Natural killer cell (primary cell): ENCODE results near the gene RPL3. TPM values are rescaled to one million over a fixed set of nuclear protein-coding genes. Genes with fewer than 3 reads are reported as not detected.

Source experiments
- ATAC-seq, 3 donors: fragments of 150-1000 bp in 2 of 3; fragments of 200-7000 bp in 1 of 3; cut with Tn5 transposase; 1 replicate in 1 of 3; 2 replicates in 2 of 3; pipeline ENCODE4 v1.10.0; 2021; ENCODE audit warnings: mild to moderate bottlenecking in 2 of 3, moderate library complexity in 2 of 3
- DNase-seq, 2 donors: peaks; one replicate each; pipeline versions ENCODE4 v3.0.0 to v3.0.0-alpha.2; 2013 to 2021; ENCODE audit warnings: mixed read lengths in 1 of 2
- H3K27ac ChIP-seq: one replicate; pipeline ENCODE4 v1.5.1; 2013; ENCODE audit warnings: mild to moderate bottlenecking, low read length
- H3K27me3 ChIP-seq: one replicate; pipeline ENCODE4 v1.6.1; 2013; ENCODE audit warnings: low read length; ENCODE audit not compliant: control insufficient read depth, insufficient read depth
- H3K36me3 ChIP-seq: one replicate; pipeline ENCODE4 v1.6.1; 2013; ENCODE audit warnings: low read length; ENCODE audit not compliant: control insufficient read depth, insufficient read depth
- H3K4me1 ChIP-seq: one replicate; pipeline ENCODE4 v1.6.1; 2013; ENCODE audit warnings: low read length; ENCODE audit not compliant: control insufficient read depth, insufficient read depth
- H3K4me3 ChIP-seq: one replicate; pipeline ENCODE4 v1.5.1; 2013; ENCODE audit warnings: low read length
- H3K9me3 ChIP-seq: one replicate; pipeline ENCODE4 v1.6.1; 2013; ENCODE audit warnings: low read length; ENCODE audit not compliant: control insufficient read depth, insufficient read depth
- H3K27ac Mint-ChIP-seq, 2 donors: one replicate each; pipeline ENCODE4 v1.8.0; 2022; ENCODE audit warnings: mild to moderate bottlenecking in 2 of 2, mixed read lengths in 2 of 2, moderate library complexity in 1 of 2
- H3K27me3 Mint-ChIP-seq, 2 donors: one replicate each; pipeline ENCODE4 v1.8.0; 2022; ENCODE audit warnings: low read depth in 2 of 2, mixed read lengths in 2 of 2
- H3K36me3 Mint-ChIP-seq: one replicate; pipeline ENCODE4 v1.8.0; 2022; ENCODE audit warnings: mixed read lengths
- H3K4me1 Mint-ChIP-seq, 2 donors: one replicate each; pipeline ENCODE4 v1.8.0; 2022; ENCODE audit warnings: mixed read lengths in 2 of 2
- H3K4me3 Mint-ChIP-seq: one replicate; pipeline ENCODE4 v1.8.0; 2022; ENCODE audit warnings: mild to moderate bottlenecking, moderate library complexity, mixed read lengths
- H3K9me3 Mint-ChIP-seq, 2 donors: one replicate each; pipeline ENCODE4 v1.8.0; 2022; ENCODE audit warnings: mixed read lengths in 2 of 2
- WGBS: methylation state at CpG from one replicate; pipeline ENCODE4 v1.1.7; 2013; ENCODE audit warnings: missing lambda C conversion rate; ENCODE audit not compliant: insufficient coverage; 5-methylcytosine and 5-hydroxymethylcytosine counted together
- intact Hi-C: fragments of 100-400 bp; cut with micrococcal nuclease; formaldehyde crosslinking; loops from one replicate; pipeline ENCODE4 v1.14.2; 2022
- total RNA-seq, 4 donors: library from RNA; stranded (reverse); fragments of 120-200 nt in 1 of 4; gene quantifications; one replicate each; pipeline versions ENCODE4 v1.2.3 to v1.2.4, GENCODE V29; 2013 to 2022
- TF ChIP-seq, protein P1 (sequence below): fragments of 200-600 bp; IDR thresholded peaks from one replicate; pipeline ENCODE4 v1.8.0; 2022; ENCODE audit warnings: antibody characterized with exemption

The RPL3 gene
- total RNA-seq, 3 donors from 2014 or later (not counting 1 experiment from before 2014, with no cell fraction given), result 1,534 to 1,757 (median 1,614) TPM

DNA sequence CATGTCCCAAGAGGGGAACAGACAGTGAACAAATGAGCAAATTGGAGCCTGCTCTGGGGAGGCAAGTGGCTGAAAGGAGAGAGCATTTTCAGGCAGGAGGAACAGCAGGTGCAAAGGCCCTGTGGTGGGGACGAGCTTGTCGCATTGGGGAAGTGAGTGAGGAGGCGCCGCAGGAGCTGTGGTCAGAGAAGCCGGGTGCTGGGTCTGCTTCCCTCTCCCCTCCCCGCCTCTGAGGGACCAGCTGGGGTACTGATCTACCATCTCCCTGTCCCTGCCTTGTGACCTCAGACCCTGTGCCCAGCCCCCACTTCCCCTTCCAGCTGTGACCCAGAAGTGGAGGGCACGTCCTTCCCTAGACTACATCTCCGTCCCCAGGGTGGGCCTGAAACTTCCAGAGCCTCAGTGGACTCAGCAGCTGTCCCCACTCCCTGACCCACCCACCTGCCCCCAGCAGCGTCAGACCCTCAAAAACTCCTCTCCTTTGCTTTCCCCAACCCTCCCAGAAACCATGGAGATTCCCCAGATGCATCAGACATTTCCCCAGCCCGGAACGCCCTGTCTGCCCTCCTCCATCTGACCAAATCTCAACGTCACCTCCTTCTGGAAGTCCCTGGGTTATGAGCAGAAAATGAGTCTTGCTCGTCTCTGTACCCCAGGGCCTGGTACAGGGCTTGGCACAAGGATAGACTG, 54.9 kb downstream of the RPL3 start:
- Histone ChIP-seq H3K4me1 (no peaks in the 10 kb centered on the region), H3K27ac (no peak overlapping the region), H3K27me3 (no peaks in the 10 kb centered on the region), H3K36me3 (no peaks in the 10 kb centered on the region), H3K4me3 (no peak overlapping the region), H3K9me3 (peaks cover 11% of the 10 kb centered on the region)
- Mint-ChIP-seq H3K4me3 (no peak overlapping the region), H3K27ac (no peak overlapping the region), H3K9me3 (no peaks in the 10 kb centered on the region), H3K36me3 (no peaks in the 10 kb centered on the region), H3K4me1 (no peaks in the 10 kb centered on the region), H3K27me3 (peaks cover 7 to 8% of the 10 kb centered on the region in 2 donors)
- 42% methylated on average over 13 of the region's 13 CpGs for WGBS
- TF ChIP-seq, protein P1, sequence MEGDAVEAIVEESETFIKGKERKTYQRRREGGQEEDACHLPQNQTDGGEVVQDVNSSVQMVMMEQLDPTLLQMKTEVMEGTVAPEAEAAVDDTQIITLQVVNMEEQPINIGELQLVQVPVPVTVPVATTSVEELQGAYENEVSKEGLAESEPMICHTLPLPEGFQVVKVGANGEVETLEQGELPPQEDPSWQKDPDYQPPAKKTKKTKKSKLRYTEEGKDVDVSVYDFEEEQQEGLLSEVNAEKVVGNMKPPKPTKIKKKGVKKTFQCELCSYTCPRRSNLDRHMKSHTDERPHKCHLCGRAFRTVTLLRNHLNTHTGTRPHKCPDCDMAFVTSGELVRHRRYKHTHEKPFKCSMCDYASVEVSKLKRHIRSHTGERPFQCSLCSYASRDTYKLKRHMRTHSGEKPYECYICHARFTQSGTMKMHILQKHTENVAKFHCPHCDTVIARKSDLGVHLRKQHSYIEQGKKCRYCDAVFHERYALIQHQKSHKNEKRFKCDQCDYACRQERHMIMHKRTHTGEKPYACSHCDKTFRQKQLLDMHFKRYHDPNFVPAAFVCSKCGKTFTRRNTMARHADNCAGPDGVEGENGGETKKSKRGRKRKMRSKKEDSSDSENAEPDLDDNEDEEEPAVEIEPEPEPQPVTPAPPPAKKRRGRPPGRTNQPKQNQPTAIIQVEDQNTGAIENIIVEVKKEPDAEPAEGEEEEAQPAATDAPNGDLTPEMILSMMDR, result no peak
- DNase-seq (no peak), ATAC-seq (no peak)
- intact Hi-C loops, result no loop called here

DNA sequence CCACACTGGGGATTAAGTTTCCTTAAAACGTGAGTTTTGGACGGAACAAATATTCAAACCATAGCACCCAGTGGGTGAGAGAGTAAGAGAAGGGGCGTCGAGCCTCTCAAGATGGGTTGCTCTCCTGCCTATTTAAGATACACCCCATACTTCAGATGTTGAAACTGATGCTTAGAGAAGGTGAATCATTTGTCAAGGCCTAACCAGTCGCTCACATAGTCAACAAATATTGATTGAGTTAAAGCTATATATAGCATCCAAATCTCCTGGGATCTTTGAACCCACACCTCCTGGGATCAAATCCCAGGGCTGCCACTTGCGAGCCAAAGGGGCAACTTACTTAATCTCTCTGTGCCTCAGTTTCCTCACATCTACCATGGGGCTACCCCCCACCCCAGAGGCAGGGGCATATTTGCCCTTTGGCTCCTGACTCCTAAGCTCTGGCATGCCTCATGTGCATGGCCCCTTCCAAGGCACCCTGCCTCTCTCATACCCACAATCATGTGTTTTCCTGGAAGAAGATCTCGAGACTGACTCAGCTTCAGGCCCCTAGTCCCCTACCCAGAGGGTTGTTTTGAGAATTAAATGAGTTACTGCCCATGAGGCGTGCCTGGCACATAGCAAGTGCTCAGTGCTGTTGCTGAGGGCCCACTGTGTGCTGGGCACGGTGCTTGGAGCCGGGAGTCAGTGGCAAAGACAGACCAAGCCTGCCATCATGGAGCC, 55.6 kb downstream of the RPL3 start:
- peaks cover 7 to 8% of the 10 kb centered on the region in 2 donors for H3K27me3 Mint-ChIP-seq
- Histone ChIP-seq H3K27me3 (no peaks in the 10 kb centered on the region), H3K4me3 (no peak overlapping the region), H3K4me1 (no peaks in the 10 kb centered on the region), H3K9me3 (peaks cover 11% of the 10 kb centered on the region), H3K27ac (no peak overlapping the region), H3K36me3 (no peaks in the 10 kb centered on the region)
- intact Hi-C loops, result no loop called here
- no peak overlapping the region for H3K27ac Mint-ChIP-seq
- 83% methylated on average over 6 of the region's 10 CpGs for WGBS
- H3K9me3 Mint-ChIP-seq, result no peaks in the 10 kb centered on the region
- DNase-seq (no peak), ATAC-seq (no peak)
- H3K4me3 Mint-ChIP-seq, result no peak overlapping the region
- H3K4me1 Mint-ChIP-seq, result no peaks in the 10 kb centered on the region
- H3K36me3 Mint-ChIP-seq, result no peaks in the 10 kb centered on the region
- TF ChIP-seq, protein P1, result no peak

Other genes starting within 250 kb of the RPL3 start
- gene APOBEC3G, start 242.3 kb downstream of the RPL3 start, total RNA-seq, result 100 to 1,000 TPM; 168 to 308 (median 237) TPM
- gene APOBEC3H, start 222.4 kb downstream of the RPL3 start, total RNA-seq, result 10 to 100 TPM; 14.1 to 17.0 (median 14.6) TPM
- 10 to 100 TPM; 49.6 to 52.9 (median 50.0) TPM for gene CBX7, start 166.9 kb downstream of the RPL3 start, total RNA-seq
- 1 to 10 TPM in 1 of 3 donors, under 1 TPM in 2; 0.28 to 1.2 (median 0.31) TPM for gene PDGFB, start 74.6 kb downstream of the RPL3 start, total RNA-seq
- gene SYNGR1, start 30.4 kb upstream of the RPL3 start, total RNA-seq, result 10 to 100 TPM; 30.3 to 35.7 (median 31.3) TPM
- gene TAB1, start 80.2 kb upstream of the RPL3 start, total RNA-seq, result 10 to 100 TPM; 24.3 to 30.4 (median 24.8) TPM
- gene MGAT3, start 137.4 kb upstream of the RPL3 start, total RNA-seq, result 10 to 100 TPM in 1 of 3 donors, under 1 TPM in 2; 0.09 to 13.7 (median 0.11) TPM
- 10 to 100 TPM; 16.1 to 27.6 (median 25.1) TPM for gene MIEF1, start 182.7 kb upstream of the RPL3 start, total RNA-seq
- gene ATF4, start 200.9 kb upstream of the RPL3 start, total RNA-seq, result 100 to 1,000 TPM; 235 to 242 (median 238) TPM
- 10 to 100 TPM; 56.7 to 66.5 (median 61.3) TPM for gene RPS19BP1, start 213.1 kb upstream of the RPL3 start, total RNA-seq